IMR-90 (cell line): ENCODE data around the gene DACH1. TPM values are rescaled to one million over a fixed set of nuclear protein-coding genes. Genes with fewer than 3 reads are reported as not detected.

ENCODE experiments used
- ATAC-seq: fragments of 200-7000 bp; cut with Tn5 transposase; 2 replicates; pipeline ENCODE4 v1.9.1; 2020; ENCODE audit warnings: low read depth, mild to moderate bottlenecking, moderate library complexity
- BruUV-seq: library from RNA; stranded (reverse); fragments of 400-500 nt; replicated peaks from 2 replicates; lab custom pipeline; 2021; lab: Mats Ljungman, UMichigan
- CTCF ChIA-PET: fragments of 300-600 bp; formaldehyde crosslinking; extraction: SDS; loops from one replicate; lab custom pipeline; 2021; ENCODE audit warnings: antibody characterized with exemption; lab: Yijun Ruan, JAX
- POLR2A ChIA-PET: fragments of 300-600 bp; sonication (Branson Sonifier 250); formaldehyde crosslinking; loops from one replicate; lab custom pipeline; 2022; ENCODE audit warnings: antibody characterized with exemption; ENCODE audit not compliant: unreplicated experiment; lab: Charles Lee
- DNase-seq: peaks from one replicate; pipeline ENCODE4 v3.0.0; 2013
- H2AFZ ChIP-seq: replicated peaks from 2 replicates; pipeline ENCODE3; 2013; ENCODE audit warnings: low read length, mild to moderate bottlenecking; ENCODE audit not compliant: poor library complexity
- H2AK5ac ChIP-seq: 2 replicates; pipeline ENCODE4 v1.6.1; 2013; ENCODE audit warnings: low read depth, low read length, inconsistent platforms
- H2AK9ac ChIP-seq: replicated peaks from 2 replicates; pipeline ENCODE3; 2013; ENCODE audit warnings: mild to moderate bottlenecking, low read depth, low read length, moderate library complexity; ENCODE audit not compliant: poor library complexity
- H2BK120ac ChIP-seq: 2 replicates; pipeline ENCODE4 v1.6.1; 2013; ENCODE audit warnings: low read depth, low read length, inconsistent platforms
- H2BK15ac ChIP-seq: 3 replicates; pipeline ENCODE4 v1.6.1; 2013; ENCODE audit warnings: low read depth, low read length, inconsistent platforms
- H2BK20ac ChIP-seq: 2 replicates; pipeline ENCODE4 v1.6.1; 2013; ENCODE audit warnings: low read depth, mild to moderate bottlenecking, inconsistent platforms, low read length, moderate library complexity
- H2BK5ac ChIP-seq: 2 replicates; pipeline ENCODE4 v1.6.1; 2013; ENCODE audit warnings: mild to moderate bottlenecking, low read depth, low read length, inconsistent platforms; ENCODE audit not compliant: poor library complexity, severe bottlenecking
- H3K14ac ChIP-seq: replicated peaks from 2 replicates; pipeline ENCODE4 v1.6.1; 2013; ENCODE audit warnings: low read depth, low read length, inconsistent platforms
- H3K18ac ChIP-seq: 2 replicates; pipeline ENCODE4 v1.6.1; 2013; ENCODE audit warnings: low read depth, low read length, control low read depth
- H3K23ac ChIP-seq: 2 replicates; pipeline ENCODE4 v1.6.1; 2013; ENCODE audit warnings: low read depth, low read length, inconsistent platforms
- H3K27ac ChIP-seq: 2 replicates; pipeline ENCODE4 v1.5.1; 2013; ENCODE audit warnings: mild to moderate bottlenecking, control low read depth, low read length; ENCODE audit not compliant: insufficient read depth
- H3K27me3 ChIP-seq: 2 replicates; pipeline ENCODE4 v1.6.1; 2013; ENCODE audit warnings: low read length; ENCODE audit not compliant: control insufficient read depth, insufficient read depth
- H3K36me3 ChIP-seq: 2 replicates; pipeline ENCODE4 v1.6.1; 2013; ENCODE audit warnings: low read length, mixed read lengths; ENCODE audit not compliant: control insufficient read depth, insufficient read depth
- H3K4ac ChIP-seq: 2 replicates; pipeline ENCODE4 v1.6.1; 2013; ENCODE audit warnings: low read depth, low read length, inconsistent platforms
- H3K4me1 ChIP-seq: 2 replicates; pipeline ENCODE4 v1.6.1; 2013; ENCODE audit warnings: low read length, mixed read lengths; ENCODE audit not compliant: control insufficient read depth, insufficient read depth
- H3K4me2 ChIP-seq: 2 replicates; pipeline ENCODE4 v1.6.1; 2013; ENCODE audit warnings: low read depth, mild to moderate bottlenecking, control low read depth, low read length, moderate library complexity
- H3K4me3 ChIP-seq: 2 replicates; pipeline ENCODE4 v1.5.1; 2013; ENCODE audit warnings: low read depth, mild to moderate bottlenecking, control low read depth, low read length, moderate library complexity; ENCODE audit not compliant: insufficient read depth
- H3K56ac ChIP-seq: 2 replicates; pipeline ENCODE4 v1.6.1; 2013; ENCODE audit warnings: low read length, inconsistent platforms; ENCODE audit not compliant: insufficient read depth; ENCODE audit errors: extremely low read depth
- H3K79me1 ChIP-seq, 2 experiments: 2 replicates each; pipeline ENCODE4 v1.6.1; 2013; ENCODE audit warnings: low read length in 2 of 2, inconsistent platforms in 1 of 2, low read depth in 1 of 2
- H3K9ac ChIP-seq: 2 replicates; pipeline ENCODE4 v1.6.1; 2013; ENCODE audit warnings: low read depth, low read length, control low read depth
- H3K9me1 ChIP-seq: 2 replicates; pipeline ENCODE4 v1.6.1; 2013; ENCODE audit warnings: low read length, inconsistent platforms; ENCODE audit not compliant: insufficient read depth
- H3K9me3 ChIP-seq: 2 replicates; pipeline ENCODE4 v1.6.1; 2013; ENCODE audit warnings: low read length; ENCODE audit not compliant: control insufficient read depth, insufficient read depth
- H4K20me1 ChIP-seq: 2 replicates; pipeline ENCODE4 v1.6.1; 2013; ENCODE audit warnings: low read length, inconsistent platforms; ENCODE audit not compliant: insufficient read depth
- H4K5ac ChIP-seq: 2 replicates; pipeline ENCODE4 v1.6.1; 2013; ENCODE audit warnings: mild to moderate bottlenecking, low read depth, low read length, control low read depth
- H4K8ac ChIP-seq, 2 experiments: 2 replicates each; pipeline ENCODE4 v1.6.1; 2013; ENCODE audit warnings: low read depth in 2 of 2, low read length in 2 of 2, control low read depth in 1 of 2, inconsistent platforms in 1 of 2
- H4K91ac ChIP-seq: 2 replicates; pipeline ENCODE4 v1.6.1; 2013; ENCODE audit warnings: low read depth, low read length, inconsistent platforms; ENCODE audit not compliant: insufficient read depth
- MAFK ChIP-seq: IDR thresholded peaks from 2 replicates; pipeline ENCODE4 v1.6.1; 2012; ENCODE audit warnings: low read depth, low read length, improper control_type of control experiment
- RCOR1 ChIP-seq: IDR thresholded peaks from 2 replicates; pipeline ENCODE4 v1.6.1; 2012; ENCODE audit warnings: mild to moderate bottlenecking, low read length, improper control_type of control experiment; ENCODE audit not compliant: insufficient replicate concordance
- WGBS, 2 experiments: methylation state at CpG; one replicate each; pipeline versions ENCODE4 v1.1.5 to v1.1.7; 2013; ENCODE audit warnings: missing lambda C conversion rate in 2 of 2; ENCODE audit not compliant: insufficient read length in 1 of 2; ENCODE audit errors: extremely low coverage in 2 of 2; 5-methylcytosine and 5-hydroxymethylcytosine counted together
- dilution Hi-C: fragments of 300-500 bp; cut with HindIII; formaldehyde crosslinking; loops from one replicate; pipeline ENCODE4 v1.14.3; 2018; ENCODE audit warnings: low sequenced_read_pairs; ENCODE audit not compliant: unreplicated experiment
- in situ Hi-C: fragments of 300-500 bp; cut with MboI; formaldehyde crosslinking; loops from 3 replicates; pipeline ENCODE4 v1.14.3; 2019; ENCODE audit warnings: low sequenced_read_pairs, inconsistent platforms, mixed read lengths
- intact Hi-C: fragments of 100-400 bp; cut with micrococcal nuclease; formaldehyde crosslinking; loops from 2 replicates; pipeline ENCODE4 v1.10.0; 2022
- polyA plus RNA-seq, 3 experiments: library from polyadenylated mRNA; depleted of rRNA; stranded (reverse); fragments of >200 nt; gene quantifications; 2 replicates each; pipeline ENCODE4 v1.2.3, GENCODE V29; 2012; ENCODE audit warnings: low replicate concordance in 1 of 3
- total RNA-seq: library from RNA; depleted of rRNA; stranded (reverse); fragments of >200 nt; gene quantifications from 2 replicates; pipeline ENCODE4 v1.2.3, GENCODE V29; 2012

Gene DACH1
- total and polyA plus RNA-seq, 2 of the 4 experiments (the other 2 are of a cell fraction) = not detected

DNA sequence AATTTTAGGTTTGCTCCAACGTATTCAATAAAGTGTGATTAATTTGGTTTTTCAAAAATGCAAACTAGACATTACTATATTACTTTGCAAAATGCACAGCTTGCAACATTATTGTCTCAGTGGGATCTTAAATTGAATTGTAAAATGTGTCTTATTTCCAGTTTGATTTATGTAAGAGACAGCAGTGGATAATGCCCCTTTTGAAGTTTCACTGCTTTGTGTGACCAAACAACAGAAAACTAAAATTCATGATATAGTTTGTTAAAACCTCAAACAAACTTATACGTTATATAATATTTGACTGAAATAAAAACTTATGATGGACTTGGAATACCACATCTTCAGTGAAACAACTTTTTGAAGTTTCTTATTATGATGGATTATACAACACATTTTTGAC, 279.8 kb downstream of the DACH1 start:
- H3K27ac ChIP-seq = no peak overlapping the region
- no peak overlapping the region for H3K4me2 ChIP-seq
- H3K4ac ChIP-seq = no peak overlapping the region
- H3K9ac ChIP-seq = no peak overlapping the region
- H2AK9ac ChIP-seq = no peak overlapping the region
- no peaks in the 10 kb centered on the region for H3K36me3 ChIP-seq
- no peak overlapping the region for H4K91ac ChIP-seq
- H4K20me1 ChIP-seq = no peaks in the 10 kb centered on the region
- no peak overlapping the region for H2BK20ac ChIP-seq
- no peak overlapping the region for H2BK5ac ChIP-seq
- ATAC-seq (no peak), DNase-seq (no peak)
- no peak overlapping the region for H3K23ac ChIP-seq
- H3K79me1 ChIP-seq = no peaks in the 10 kb centered on the region
- dilution Hi-C loops (no loop called here), in situ Hi-C loops (no loop called here), intact Hi-C loops (no loop called here)
- no CpG with 5 or more reads among the region's 2 CpGs for WGBS, 2 experiments
- TF ChIP-seq RCOR1 (no peak), MAFK (0 out of 2 replicates have a peak, but pooled peaks have one; percentile 12)
- H2AK5ac ChIP-seq = no peak overlapping the region
- no peak overlapping the region for H2BK15ac ChIP-seq
- no peak overlapping the region for H3K56ac ChIP-seq
- no TSS peak for BruUV-seq
- no peaks in the 10 kb centered on the region for H3K9me3 ChIP-seq
- no peak overlapping the region for H3K4me3 ChIP-seq
- no peak overlapping the region for H3K18ac ChIP-seq
- no peak overlapping the region for H2BK120ac ChIP-seq
- no peak overlapping the region for H4K5ac ChIP-seq
- H3K27me3 ChIP-seq = no peaks in the 10 kb centered on the region
- H3K9me1 ChIP-seq = no peaks in the 10 kb centered on the region
- H4K8ac ChIP-seq = no peak overlapping the region
- no peak overlapping the region for H3K14ac ChIP-seq
- ChIA-PET POLR2A (no interaction called here), CTCF (no interaction called here)
- no peak overlapping the region for H2AFZ ChIP-seq
- H3K4me1 ChIP-seq = no peaks in the 10 kb centered on the region
